Smooth muscle cell (in vitro differentiated cells): Measurements from ENCODE around the gene FXYD4. TPM values are rescaled to one million over a fixed set of nuclear protein-coding genes. Genes with fewer than 3 reads are reported as not detected.

Source experiments
- DNase-seq: peaks from one replicate; lab custom pipeline; 2025; ENCODE audit not compliant: unreplicated experiment; lab: John Stamatoyannopoulos, UW
- H2AFZ ChIP-seq: fragments of 200-600 bp; sonication (generic); 2 replicates; pipeline ENCODE4 v1.6.0; 2016; ENCODE audit warnings: antibody characterized with exemption, low read depth, mild to moderate bottlenecking
- H3F3A ChIP-seq: fragments of 200-600 bp; sonication (generic); 2 replicates; pipeline ENCODE4 v1.6.0; 2017; ENCODE audit warnings: antibody characterized with exemption, low read depth
- H3K27ac ChIP-seq: fragments of 200-600 bp; sonication (generic); 2 replicates; pipeline ENCODE4 v1.5.1; 2016; ENCODE audit warnings: low read depth, mild to moderate bottlenecking
- H3K27me3 ChIP-seq: fragments of 200-600 bp; sonication (generic); 2 replicates; pipeline ENCODE4 v1.6.1; 2016; ENCODE audit warnings: low read depth, mild to moderate bottlenecking
- H3K36me3 ChIP-seq: fragments of 200-600 bp; sonication (generic); 2 replicates; pipeline ENCODE4 v1.5.1; 2016; ENCODE audit warnings: low read depth
- H3K4me1 ChIP-seq: fragments of 200-600 bp; sonication (generic); 2 replicates; pipeline ENCODE4 v1.5.1; 2016; ENCODE audit warnings: low read depth
- H3K4me2 ChIP-seq: fragments of 200-600 bp; sonication (generic); 2 replicates; pipeline ENCODE4 v1.6.0; 2016; ENCODE audit warnings: mild to moderate bottlenecking
- H3K4me3 ChIP-seq: fragments of 200-600 bp; sonication (generic); 2 replicates; pipeline ENCODE4 v1.5.1; 2016; ENCODE audit warnings: mild to moderate bottlenecking
- H3K79me2 ChIP-seq: fragments of 200-600 bp; sonication (generic); 2 replicates; pipeline ENCODE4 v1.6.0; 2016; ENCODE audit warnings: low read depth, mild to moderate bottlenecking
- H3K9ac ChIP-seq: fragments of 200-600 bp; sonication (generic); 2 replicates; pipeline ENCODE4 v1.6.0; 2016; ENCODE audit warnings: low read depth
- H3K9me3 ChIP-seq: fragments of 200-600 bp; sonication (generic); replicated peaks from 2 replicates; pipeline ENCODE4 v1.5.1; 2016; ENCODE audit warnings: low read depth
- H4K20me1 ChIP-seq: fragments of 200-600 bp; sonication (generic); 2 replicates; pipeline ENCODE4 v1.6.0; 2016; ENCODE audit warnings: low read depth
- CTCF ChIP-seq: fragments of 200-600 bp; sonication (generic); IDR thresholded peaks from 2 replicates; pipeline ENCODE4 v1.5.1; 2017; ENCODE audit warnings: borderline replicate concordance, mild to moderate bottlenecking, antibody characterized with exemption; ENCODE audit not compliant: insufficient read depth, poor library complexity, severe bottlenecking
- WGBS: methylation state at CpG from one replicate; pipeline ENCODE4 v1.1.7; 2016; ENCODE audit warnings: low lambda C conversion rate; 5-methylcytosine and 5-hydroxymethylcytosine counted together
- polyA plus RNA-seq: library from polyadenylated mRNA; unstranded; fragments of >200 nt; fragmentation: Nextera tagmentation; extraction: Ambion mirVana; gene quantifications from 2 replicates; pipeline ENCODE4 v1.2.1, GENCODE V29; 2016
- total RNA-seq: library from RNA; depleted of rRNA; stranded (reverse); fragments of >200 nt; gene quantifications from 2 replicates; pipeline ENCODE4 v1.2.3, GENCODE V29; 2014

FXYD4 gene
- total and polyA plus RNA-seq, 2 experiments from 2014 or later: not detected

- no peak for TF ChIP-seq CTCF
- Histone ChIP-seq H3K4me3 (no peak overlapping the region), H4K20me1 (no peaks in the 10 kb centered on the region), H3K4me2 (no peak overlapping the region), H3F3A (no peaks in the 10 kb centered on the region), H2AFZ (peak overlapping the region; percentile 24), H3K27ac (no peak overlapping the region), H3K9me3 (no peaks in the 10 kb centered on the region), H3K79me2 (no peaks in the 10 kb centered on the region), H3K36me3 (no peaks in the 10 kb centered on the region), H3K9ac (no peak overlapping the region), H3K4me1 (no peaks in the 10 kb centered on the region), H3K27me3 (no peaks in the 10 kb centered on the region)
- no peak for DNase-seq
- 81% methylated on average over 4 of the region's 4 CpGs for WGBS
These were observed 23.4 kb upstream of the FXYD4 start for GRCh38 chr10:43347997-43348396.

- H3K9ac ChIP-seq: no peak overlapping the region
- TF ChIP-seq CTCF: peak; percentile 88
- H3K27me3 ChIP-seq: no peaks in the 10 kb centered on the region
- WGBS: 52% methylated on average over 13 of the region's 13 CpGs
- H3K36me3 ChIP-seq: no peaks in the 10 kb centered on the region
- H3K9me3 ChIP-seq: no peaks in the 10 kb centered on the region
- H3F3A ChIP-seq: no peaks in the 10 kb centered on the region
- no peaks in the 10 kb centered on the region for H3K79me2 ChIP-seq
- no peak overlapping the region for H3K4me2 ChIP-seq
- H3K27ac ChIP-seq: no peak overlapping the region
- H3K4me1 ChIP-seq: no peaks in the 10 kb centered on the region
- no peak overlapping the region for H3K4me3 ChIP-seq
- no peaks in the 10 kb centered on the region for H4K20me1 ChIP-seq
- DNase-seq: peak; percentile 34
- H2AFZ ChIP-seq: peak overlapping the region; percentile 24
These were observed 22.7 kb upstream of the FXYD4 start for GRCh38 chr10:43348511-43349312.

- Histone ChIP-seq H3K27me3 (no peaks in the 10 kb centered on the region), H3K4me3 (no peak overlapping the region)
- 58% methylated on average over 7 of the region's 7 CpGs for WGBS
These were observed 21.3 kb upstream of the FXYD4 start for GRCh38 chr10:43350156-43350555.

More at GRCh38 chr10:43350156-43350555, 21.3 kb upstream of the FXYD4 start:
- Histone ChIP-seq H3K27ac (no peak overlapping the region), H3F3A (peaks cover 4% of the 10 kb centered on the region), H3K4me1 (peaks cover 6% of the 10 kb centered on the region), H3K79me2 (no peaks in the 10 kb centered on the region), H3K36me3 (no peaks in the 10 kb centered on the region), H3K9ac (no peak overlapping the region), H4K20me1 (no peaks in the 10 kb centered on the region), H3K9me3 (no peaks in the 10 kb centered on the region), H2AFZ (no peak overlapping the region), H3K4me2 (no peak overlapping the region)
- TF ChIP-seq CTCF: no peak
- DNase-seq: no peak
